Endometrium (tissue), 2 donors: ENCODE results near the gene RHBDL1.

ENCODE experiments used
- FAIRE-seq: peaks from 2 replicates; lab custom pipeline; 2012; peaks lifted over from hg19 to GRCh38; lab: Jason Lieb, UNC
- donor health status: control.
- donor health status: control.

RHBDL1 gene

GRCh38 chr16:674214-674881 is 1.1 kb upstream of the RHBDL1 start:
- no peak for FAIRE-seq

GRCh38 chr16:675884-676564 is 553 bp downstream of the RHBDL1 start:
- no peak for FAIRE-seq

- FAIRE-seq = no peak
Observed at GRCh38 chr16:676565-676902, 1.1 kb downstream of the RHBDL1 start.

- no peak for FAIRE-seq
Observed at GRCh38 chr16:676913-677312, 1.4 kb downstream of the RHBDL1 start.

GRCh38 chr16:677316-678190 is 2.1 kb downstream of the RHBDL1 start:
- no peak for FAIRE-seq

- no peak for FAIRE-seq
Observed at GRCh38 chr16:678209-678857, 2.9 kb downstream of the RHBDL1 start.

GRCh38 chr16:678858-679813 is 3.7 kb downstream of the RHBDL1 start:
- FAIRE-seq = no peak

GRCh38 chr16:679814-680624 is 4.5 kb downstream of the RHBDL1 start, which contains the start of gene STUB1:
TSS of gene STUB1 (plus strand) at chr16:680410. CDS start at chr16:680526, 116 bp downstream.
- FAIRE-seq = no peak

GRCh38 chr16:680625-680945 is 5.1 kb downstream of the RHBDL1 start:
- no peak for FAIRE-seq

GRCh38 chr16:680967-681745 is 5.7 kb downstream of the RHBDL1 start:
- no peak for FAIRE-seq

- FAIRE-seq = no peak
Observed at GRCh38 chr16:681746-682427, 6.4 kb downstream of the RHBDL1 start.

- no peak for FAIRE-seq
Observed at GRCh38 chr16:682493-683395, 7.3 kb downstream of the RHBDL1 start.

GRCh38 chr16:683396-684070 is 8.1 kb downstream of the RHBDL1 start:
- no peak for FAIRE-seq

- FAIRE-seq = no peak
Observed at GRCh38 chr16:684071-684794, 8.8 kb downstream of the RHBDL1 start, which contains the start of gene JMJD8. TSS of gene JMJD8 (minus strand) at chr16:684334. CDS start at chr16:684319, 15 bp downstream.

GRCh38 chr16:684961-685696 is 9.7 kb downstream of the RHBDL1 start:
- no peak for FAIRE-seq

GRCh38 chr16:685967-686366 is 10.5 kb downstream of the RHBDL1 start:
- no peak for FAIRE-seq
